Gastroesophageal sphincter (tissue), 4 donors: ENCODE measurements around the gene PCDH18. TPM values are rescaled to one million over a fixed set of nuclear protein-coding genes. Genes with fewer than 3 reads are reported as not detected.

ENCODE experiments used
- ATAC-seq: fragments of 150-250 bp; one replicate; pipeline ENCODE4 v1.9.1; 2016; ENCODE audit warnings: mild to moderate bottlenecking, moderate library complexity
- H3K27ac ChIP-seq, 4 donors: fragments of 200-600 bp; sonication (generic) in 3 of 4; 1 replicate in 3 of 4; 2 replicates in 1 of 4; pipeline ENCODE4 v1.5.1; 2016 to 2019
- H3K27me3 ChIP-seq: fragments of 200-600 bp; sonication (generic); one replicate; pipeline ENCODE4 v1.5.1; 2019
- H3K36me3 ChIP-seq, 2 donors: fragments of 200-600 bp; sonication (generic); one replicate each; pipeline ENCODE4 v1.5.1; 2019; ENCODE audit warnings: control low read depth in 1 of 2
- H3K4me1 ChIP-seq, 3 donors: fragments of 200-600 bp; sonication (generic); 1 replicate in 2 of 3; 2 replicates in 1 of 3; pipeline ENCODE4 v1.5.1; 2016 to 2019; ENCODE audit warnings: control low read depth in 2 of 3
- H3K4me3 ChIP-seq, 2 donors: fragments of 200-600 bp; sonication (generic); one replicate each; pipeline ENCODE4 v1.5.1; 2019; ENCODE audit warnings: mild to moderate bottlenecking in 1 of 2, moderate library complexity in 1 of 2
- H3K9me3 ChIP-seq, 3 donors: fragments of 200-600 bp; sonication (generic); one replicate each; pipeline ENCODE4 v1.5.1; 2017 to 2019; ENCODE audit warnings: control low read depth in 2 of 3
- EP300 ChIP-seq: sonication (generic); formaldehyde crosslinking; IDR thresholded peaks from one replicate; pipeline ENCODE4 v1.6.1; 2017; ENCODE audit warnings: antibody characterized with exemption, mild to moderate bottlenecking
- POLR2A ChIP-seq, 2 donors: fragments of 450-650 bp; IDR thresholded peaks; one replicate each; pipeline ENCODE4 v1.6.1; 2017; ENCODE audit warnings: antibody characterized with exemption in 2 of 2, mild to moderate bottlenecking in 2 of 2, moderate library complexity in 1 of 2
- POLR2AphosphoS5 ChIP-seq: sonication (generic); formaldehyde crosslinking; IDR thresholded peaks from one replicate; pipeline ENCODE4 v1.6.1; 2017; ENCODE audit warnings: antibody characterized with exemption
- WGBS, 2 donors: methylation state at CpG; one replicate each; pipeline ENCODE4 v1.1.5; 2018; ENCODE audit warnings: low coverage in 1 of 2; 5-methylcytosine and 5-hydroxymethylcytosine counted together
- total RNA-seq, 4 donors: library from RNA; depleted of rRNA; stranded (reverse); fragments of >200 nt; gene quantifications; one replicate each; pipeline ENCODE4 v1.1.0, GENCODE V29; 2016
- TF ChIP-seq, protein P1 (sequence below), 4 experiments: fragments of 200-600 bp in 2 of 4; fragments of 450-650 bp in 2 of 4; sonication (generic) in 1 of 4; IDR thresholded peaks; one replicate each; pipeline ENCODE4 v1.5.1; 2017 to 2019; ENCODE audit warnings: antibody characterized with exemption in 4 of 4, mild to moderate bottlenecking in 2 of 4, moderate library complexity in 2 of 4

The PCDH18 gene
- total RNA-seq, 4 donors from 2014 or later, result 31.2 to 75.5 (median 60.2) TPM

DNA sequence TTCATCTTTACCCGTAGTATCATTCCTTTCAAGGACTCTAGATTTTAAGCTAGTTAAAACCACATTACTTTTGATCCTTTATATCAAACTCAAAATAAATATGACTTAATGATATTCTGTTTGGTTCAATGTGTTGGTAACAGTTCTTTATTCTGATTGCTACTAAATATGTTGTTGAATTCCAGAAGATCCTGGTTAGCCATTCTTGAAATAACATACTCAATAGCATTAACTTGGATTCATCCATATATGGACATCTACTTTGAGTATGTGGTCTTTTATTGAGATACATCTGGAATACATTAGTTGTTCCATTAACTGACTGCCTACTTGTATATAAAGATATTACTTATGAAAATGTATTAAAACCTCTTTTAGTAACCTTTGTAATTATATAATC is 27.5 kb upstream of the PCDH18 start:
- TF ChIP-seq EP300, result no peak
- no peak for TF ChIP-seq POLR2A (IDR thresholded peaks at IDR 0.05)
- no peak for TF ChIP-seq POLR2AphosphoS5
- TF ChIP-seq, protein P1, sequence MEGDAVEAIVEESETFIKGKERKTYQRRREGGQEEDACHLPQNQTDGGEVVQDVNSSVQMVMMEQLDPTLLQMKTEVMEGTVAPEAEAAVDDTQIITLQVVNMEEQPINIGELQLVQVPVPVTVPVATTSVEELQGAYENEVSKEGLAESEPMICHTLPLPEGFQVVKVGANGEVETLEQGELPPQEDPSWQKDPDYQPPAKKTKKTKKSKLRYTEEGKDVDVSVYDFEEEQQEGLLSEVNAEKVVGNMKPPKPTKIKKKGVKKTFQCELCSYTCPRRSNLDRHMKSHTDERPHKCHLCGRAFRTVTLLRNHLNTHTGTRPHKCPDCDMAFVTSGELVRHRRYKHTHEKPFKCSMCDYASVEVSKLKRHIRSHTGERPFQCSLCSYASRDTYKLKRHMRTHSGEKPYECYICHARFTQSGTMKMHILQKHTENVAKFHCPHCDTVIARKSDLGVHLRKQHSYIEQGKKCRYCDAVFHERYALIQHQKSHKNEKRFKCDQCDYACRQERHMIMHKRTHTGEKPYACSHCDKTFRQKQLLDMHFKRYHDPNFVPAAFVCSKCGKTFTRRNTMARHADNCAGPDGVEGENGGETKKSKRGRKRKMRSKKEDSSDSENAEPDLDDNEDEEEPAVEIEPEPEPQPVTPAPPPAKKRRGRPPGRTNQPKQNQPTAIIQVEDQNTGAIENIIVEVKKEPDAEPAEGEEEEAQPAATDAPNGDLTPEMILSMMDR (IDR thresholded peaks at IDR 0.05), result no peak
- no peaks in the 10 kb centered on the region for H3K9me3 ChIP-seq
- no peaks in the 10 kb centered on the region for H3K4me1 ChIP-seq
- no peak overlapping the region for H3K27ac ChIP-seq
- no peak for ATAC-seq
- WGBS, 2 donors, result 43 to 100% methylated on average over 1 of the region's 1 CpG
- H3K36me3 ChIP-seq, result no peaks in the 10 kb centered on the region
- no peaks in the 10 kb centered on the region for H3K27me3 ChIP-seq
- H3K4me3 ChIP-seq, result no peak overlapping the region

DNA sequence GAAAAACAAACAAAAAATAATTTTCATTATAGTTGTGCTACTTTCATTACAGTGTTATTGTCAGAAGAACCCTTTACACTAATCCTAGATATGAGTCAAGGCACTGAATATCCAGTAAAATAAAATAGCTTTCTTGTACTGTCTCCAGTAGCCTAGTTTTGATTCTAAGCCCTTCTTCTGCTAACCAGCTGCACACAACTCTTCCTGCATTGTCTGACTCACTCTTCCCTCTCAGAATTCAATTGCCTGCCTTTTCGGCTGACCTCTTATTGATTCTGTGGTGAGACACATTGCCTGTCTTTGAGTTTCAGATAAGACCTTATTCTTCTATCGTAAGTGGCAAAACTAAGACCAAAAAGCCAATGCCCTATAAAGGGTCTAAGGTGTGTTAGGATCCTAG is 26.7 kb upstream of the PCDH18 start:
- ATAC-seq, result no peak

DNA sequence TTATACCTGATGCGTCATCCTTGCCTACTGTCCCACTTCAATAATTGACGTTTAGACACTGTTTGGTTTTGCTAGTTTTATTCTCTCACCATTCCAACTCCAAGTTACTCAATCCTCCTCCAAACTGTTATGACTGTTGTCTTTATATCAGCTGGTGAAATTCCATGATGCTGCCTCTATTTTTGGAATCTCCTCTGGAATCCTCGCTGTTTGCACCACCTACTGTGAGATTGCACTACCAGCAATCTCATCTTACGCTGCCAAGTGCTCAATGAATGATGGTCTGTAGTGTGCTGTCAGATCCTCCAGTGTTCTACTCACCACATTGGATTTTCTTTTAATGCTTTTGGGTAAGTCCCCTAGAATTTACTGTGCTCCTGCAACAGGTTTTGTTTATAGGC is 13.2 kb upstream of the PCDH18 start:
- H3K27me3 ChIP-seq, result no peaks in the 10 kb centered on the region
- peak; percentile 94 for ATAC-seq
- H3K4me1 ChIP-seq, result peaks cover 3 to 49% (median 8%) of the 10 kb centered on the region in 3 donors
- H3K27ac ChIP-seq, result peak overlapping the region; percentile 8 to 58 (median 43)
- 30 to 34% methylated on average over 4 of the region's 4 CpGs for WGBS, 2 donors
- no peaks in the 10 kb centered on the region for H3K9me3 ChIP-seq
- H3K4me3 ChIP-seq, result no peak overlapping the region
- H3K36me3 ChIP-seq, result no peaks in the 10 kb centered on the region
- TF ChIP-seq, protein P1 (IDR thresholded peaks at IDR 0.05), result peak in 3 of 4 experiments; percentile 29 to 46 (median 30)
- TF ChIP-seq POLR2AphosphoS5 (peak; percentile 75), EP300 (no peak), POLR2A (IDR thresholded peaks at IDR 0.05) (no peak)

More for the DNA sequence above, 26.7 kb upstream of the PCDH18 start:
- TF ChIP-seq, protein P1 (IDR thresholded peaks at IDR 0.05), result no peak
- TF ChIP-seq POLR2A (IDR thresholded peaks at IDR 0.05) (no peak), EP300 (no peak), POLR2AphosphoS5 (no peak)
- Histone ChIP-seq H3K36me3 (no peaks in the 10 kb centered on the region), H3K9me3 (no peaks in the 10 kb centered on the region), H3K4me1 (no peaks in the 10 kb centered on the region), H3K27me3 (no peaks in the 10 kb centered on the region), H3K27ac (no peak overlapping the region), H3K4me3 (no peak overlapping the region)
- WGBS, 2 donors, result 52 to 58% methylated on average over 2 of the region's 2 CpGs

DNA sequence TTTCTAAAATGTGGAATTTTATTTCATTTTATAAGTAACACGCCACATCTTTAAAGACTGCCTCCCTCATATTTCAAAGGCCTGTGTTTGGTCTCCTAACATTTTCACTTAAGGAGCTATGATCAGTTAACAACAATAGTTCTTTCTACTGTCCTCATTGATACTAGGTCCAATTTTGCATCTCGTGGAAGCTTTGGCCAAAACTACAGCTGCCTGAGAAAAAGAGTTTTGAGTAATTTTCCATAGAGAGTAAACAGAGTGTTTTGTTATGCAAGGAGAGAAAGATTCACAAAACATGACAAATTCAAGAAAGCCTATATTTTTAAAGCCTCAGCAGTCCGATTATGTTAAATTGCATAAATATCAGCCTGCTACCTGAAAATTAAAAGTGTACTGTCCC is 11.4 kb upstream of the PCDH18 start:
- H3K9me3 ChIP-seq, result no peaks in the 10 kb centered on the region
- H3K4me1 ChIP-seq, result peaks cover 3 to 49% (median 8%) of the 10 kb centered on the region in 3 donors
- no peak overlapping the region for H3K4me3 ChIP-seq
- peak overlapping the region in 2 of 4 donors; percentile 21 to 46 for H3K27ac ChIP-seq
- 43 to 51% methylated on average over 2 to 3 of the region's 3 CpGs for WGBS, 2 donors
- no peaks in the 10 kb centered on the region for H3K27me3 ChIP-seq
- no peak for ATAC-seq
- TF ChIP-seq, protein P1 (IDR thresholded peaks at IDR 0.05), result no peak
- TF ChIP-seq POLR2AphosphoS5 (no peak), EP300 (no peak), POLR2A (IDR thresholded peaks at IDR 0.05) (no peak)
- no peaks in the 10 kb centered on the region for H3K36me3 ChIP-seq

DNA sequence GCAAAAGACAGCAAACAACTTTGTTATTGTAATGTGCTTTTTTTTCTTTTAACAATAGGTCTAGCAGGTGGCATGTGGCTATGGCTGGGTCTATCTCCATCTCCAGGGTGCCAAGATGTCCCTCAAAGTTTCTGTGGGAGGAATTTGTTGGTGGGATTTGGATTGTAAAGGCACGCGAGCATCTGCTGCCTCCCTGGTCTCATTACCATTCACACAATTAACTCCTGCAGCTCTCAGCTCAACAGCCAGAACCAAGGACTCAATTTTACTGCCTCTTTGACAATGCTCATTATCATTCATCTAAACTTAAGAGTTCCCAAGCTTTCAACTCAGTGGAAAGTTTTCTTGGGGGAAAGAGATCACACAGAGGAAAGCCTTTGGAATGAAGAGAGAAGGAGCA is 10.9 kb upstream of the PCDH18 start:
- peaks cover 3 to 49% (median 8%) of the 10 kb centered on the region in 3 donors for H3K4me1 ChIP-seq
- peak overlapping the region in 3 of 4 donors; percentile 28 to 65 (median 46) for H3K27ac ChIP-seq
- no peaks in the 10 kb centered on the region for H3K9me3 ChIP-seq
- no peak for ATAC-seq
- TF ChIP-seq, protein P1 (IDR thresholded peaks at IDR 0.05), result no peak
- TF ChIP-seq POLR2A (IDR thresholded peaks at IDR 0.05), result no peak
- TF ChIP-seq EP300, result no peak
- TF ChIP-seq POLR2AphosphoS5, result no peak
- 64 to 67% methylated on average over 2 of the region's 2 CpGs for WGBS, 2 donors
- no peaks in the 10 kb centered on the region for H3K27me3 ChIP-seq
- no peaks in the 10 kb centered on the region for H3K36me3 ChIP-seq
- H3K4me3 ChIP-seq, result no peak overlapping the region
